ENCODE data around the gene PDAP1. TPM values are rescaled to one million over a fixed set of nuclear protein-coding genes. Genes with fewer than 3 reads are reported as not detected.
A peak's percentile ranks its signal among the peaks of the same experiment; 100 is the strongest.

Gene PDAP1
- 10 to 100 TPM; 84.5 to 89.5 (median 85.1) TPM for total RNA-seq
- 100 to 1,000 TPM; 145 to 194 (median 163) TPM for polyA plus RNA-seq

- peaks cover 0 to 46% (median 32%) of the 10 kb centered on the region in 4 donors for H3K36me3 ChIP-seq
- intact Hi-C loops (cut with DNase I): loop anchor here (1.0 to 5.0 kb wide), 3 partner anchors 34 to 1834 kb away; partner anchors contain the start of gene ARPC1B
- H3K27ac ChIP-seq: peak within 1 kb of the TSS; percentile 95 to 99 (median 96)
- H3K4me1 ChIP-seq: peaks cover 0 to 58% (median 51%) of the 10 kb centered on the region in 4 donors
- peak within 1 kb of the TSS; percentile 80 to 99 (median 96) for H3K4me3 ChIP-seq
- WGBS, 2 donors: 0% methylated on average over 72 of the region's 72 CpGs
- no peaks in the 10 kb centered on the region for H3K27me3 ChIP-seq
- H3K9me3 ChIP-seq: no peaks in the 10 kb centered on the region
- peak; percentile 75 to 81 for TF ChIP-seq POLR2A (IDR thresholded peaks at IDR 0.05)
- peak in 1 of 4 experiments; percentile 42 for TF ChIP-seq CTCF (IDR thresholded peaks at IDR 0.05)
- TF ChIP-seq POLR2AphosphoS5 (IDR thresholded peaks at IDR 0.05): peak; percentile 89 to 97 (median 92)
- TF ChIP-seq EP300 (IDR thresholded peaks at IDR 0.05): peak in 2 of 4 donors; percentile 7 to 44
- DNase-seq: peak; percentile 97
These were observed at the start of gene PDAP1, which contains the start of gene BUD31 for GRCh38 chr7:99408379-99409191. TSS of gene PDAP1 (minus strand) at chr7:99408597. CDS start at chr7:99408548, 49 bp downstream. TSS of gene BUD31 (plus strand) at chr7:99408969. CDS start at chr7:99411093, 2,124 bp downstream.

- TF ChIP-seq EP300 (IDR thresholded peaks at IDR 0.05) (no peak), POLR2A (IDR thresholded peaks at IDR 0.05) (no peak), CTCF (IDR thresholded peaks at IDR 0.05) (no peak), POLR2AphosphoS5 (IDR thresholded peaks at IDR 0.05) (no peak)
- Histone ChIP-seq H3K27me3 (no peaks in the 10 kb centered on the region), H3K4me3 (no peak overlapping the region), H3K9me3 (no peaks in the 10 kb centered on the region), H3K27ac (no peak overlapping the region), H3K4me1 (peaks cover 0 to 31% (median 10%) of the 10 kb centered on the region in 4 donors), H3K36me3 (peaks cover 9 to 76% (median 39%) of the 10 kb centered on the region in 4 donors)
- no peak for DNase-seq
- intact Hi-C loops (cut with DNase I): no loop called here
- WGBS, 2 donors: 87 to 89% methylated on average over 26 of the region's 26 CpGs
These were observed 49.5 kb upstream of the PDAP1 start for GRCh38 chr7:99457650-99458493.

GRCh38 chr7:99457050-99457649 is 48.8 kb upstream of the PDAP1 start:
- intact Hi-C loops (cut with DNase I): no loop called here
- peaks cover 0 to 23% (median 8%) of the 10 kb centered on the region in 4 donors for H3K4me1 ChIP-seq
- no peak overlapping the region for H3K27ac ChIP-seq
- no peak overlapping the region for H3K4me3 ChIP-seq
- TF ChIP-seq CTCF (IDR thresholded peaks at IDR 0.05) (no peak), EP300 (IDR thresholded peaks at IDR 0.05) (no peak), POLR2A (IDR thresholded peaks at IDR 0.05) (no peak), POLR2AphosphoS5 (IDR thresholded peaks at IDR 0.05) (no peak)
- no peak for DNase-seq
- H3K27me3 ChIP-seq: no peaks in the 10 kb centered on the region
- H3K36me3 ChIP-seq: peaks cover 9 to 78% (median 41%) of the 10 kb centered on the region in 4 donors
- 84 to 85% methylated on average over 6 of the region's 6 CpGs for WGBS, 2 donors
- no peaks in the 10 kb centered on the region for H3K9me3 ChIP-seq

- Histone ChIP-seq H3K4me3 (no peak overlapping the region), H3K27me3 (no peaks in the 10 kb centered on the region), H3K9me3 (no peaks in the 10 kb centered on the region), H3K27ac (no peak overlapping the region), H3K36me3 (peaks cover 9 to 87% (median 43%) of the 10 kb centered on the region in 4 donors), H3K4me1 (peaks cover 0 to 15% (median 4%) of the 10 kb centered on the region in 4 donors)
- intact Hi-C loops (cut with DNase I): no loop called here
- DNase-seq: no peak
- 76% methylated on average over 13 of the region's 13 CpGs for WGBS, 2 donors
- TF ChIP-seq POLR2A (IDR thresholded peaks at IDR 0.05): no peak
- TF ChIP-seq POLR2AphosphoS5 (IDR thresholded peaks at IDR 0.05): no peak
- no peak for TF ChIP-seq EP300 (IDR thresholded peaks at IDR 0.05)
- no peak for TF ChIP-seq CTCF (IDR thresholded peaks at IDR 0.05)
These were observed 47.9 kb upstream of the PDAP1 start for GRCh38 chr7:99456288-99456687.

Data from sigmoid colon (tissue), 7 donors.